NCI-H187 (cell line): Measurements from ENCODE around the gene BLTP2.
"Not testable (repeated sequence)": the region's sequence is repeated elsewhere in the genome, so short reads cannot be mapped to it uniquely, and the experiment has no call there.

Experiments used
- DNase-seq, 2 experiments: peaks; one replicate each; lab custom pipeline; 2025; lab: John Stamatoyannopoulos, UW

BLTP2 gene

DNA sequence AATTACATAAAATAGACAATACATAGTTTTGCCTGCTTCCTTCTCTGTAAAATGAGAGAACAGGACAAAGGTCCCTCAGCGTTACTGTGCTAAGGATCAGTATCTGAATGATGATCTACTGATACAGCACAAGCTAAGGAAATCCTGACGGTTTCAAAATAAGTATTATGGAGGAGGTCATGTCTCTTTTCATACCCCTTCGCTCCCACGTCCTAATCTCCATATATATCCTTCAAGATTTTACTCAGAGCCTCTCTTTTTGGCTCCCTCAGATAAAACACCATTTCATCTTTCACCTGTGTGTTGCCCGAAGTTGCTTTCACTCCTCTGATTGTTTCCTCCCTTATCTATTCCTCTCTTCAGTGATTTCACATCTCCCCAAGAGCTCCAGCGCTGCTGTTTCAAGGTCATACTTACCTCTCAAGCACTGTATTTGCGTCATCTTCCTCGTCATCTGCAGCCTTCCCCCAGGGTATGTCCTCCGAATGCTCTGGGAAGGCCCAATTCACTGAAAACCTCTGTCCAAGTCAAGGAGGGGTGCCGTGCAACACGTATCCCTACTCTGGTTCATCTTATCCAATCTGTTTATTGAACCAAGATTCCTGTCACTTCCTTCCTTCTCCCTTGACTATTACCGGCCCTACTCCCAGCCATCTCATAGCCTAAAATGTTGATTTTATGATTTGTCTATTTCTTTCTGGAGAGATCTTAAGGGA is 1.2 kb upstream of the BLTP2 start:
- no peak for DNase-seq

DNA sequence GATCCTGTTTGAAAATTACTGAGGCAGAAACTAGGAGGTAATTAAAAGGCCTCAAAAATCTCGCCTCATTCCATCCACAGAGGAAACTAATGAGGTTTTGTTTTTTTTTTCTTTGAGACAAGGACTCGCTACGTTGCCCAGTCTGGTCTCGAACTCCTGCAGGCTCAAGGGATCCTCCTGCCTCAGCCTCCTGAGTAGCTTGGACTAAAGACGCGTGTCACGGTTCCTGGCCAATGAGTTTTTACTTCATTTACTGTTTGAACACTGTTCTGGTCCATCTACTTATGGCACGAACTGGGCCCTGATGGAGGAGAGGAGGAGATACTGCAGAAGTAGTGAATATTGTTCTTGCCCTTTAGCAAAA is 600 bp upstream of the BLTP2 start:
- DNase-seq, result no peak

DNA sequence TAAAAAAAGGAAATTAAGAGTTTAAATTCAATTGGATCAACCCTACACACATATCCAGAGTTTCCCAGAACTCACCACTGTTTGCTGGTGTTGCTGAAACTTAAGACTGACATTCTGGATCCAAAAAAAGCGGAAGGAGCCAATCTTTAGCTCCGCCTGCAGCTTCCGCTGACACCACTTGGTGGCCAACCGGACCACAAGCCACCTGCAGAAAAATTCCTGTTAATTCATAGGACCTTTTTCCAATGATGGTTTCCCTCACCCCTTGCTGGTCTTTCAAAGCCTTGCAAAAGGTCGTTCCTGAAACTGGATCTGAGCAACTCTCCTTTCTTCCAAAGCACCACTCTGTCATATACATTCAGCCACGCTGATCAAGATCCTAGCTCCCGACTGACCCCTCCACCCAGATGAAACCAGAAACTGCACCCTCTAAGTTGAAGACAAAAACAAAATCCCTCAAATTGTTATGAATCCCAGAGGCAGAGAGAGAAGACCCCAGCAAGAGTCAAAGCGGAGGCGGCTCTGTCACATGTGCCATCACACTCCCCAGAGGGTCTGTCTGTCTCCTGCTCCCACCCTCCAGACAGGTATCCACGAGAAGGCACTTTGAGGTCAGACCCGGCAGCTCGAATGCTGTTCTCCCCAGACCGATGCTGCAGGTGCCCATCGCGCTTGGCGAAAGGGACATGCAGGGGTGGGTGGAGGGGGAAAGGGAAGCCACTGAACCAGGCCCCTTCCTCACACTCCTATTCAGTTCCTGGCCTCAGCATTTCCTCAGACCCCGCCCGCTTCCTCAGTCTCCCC is 773 bp downstream of the BLTP2 start:
- no peak for DNase-seq

DNA sequence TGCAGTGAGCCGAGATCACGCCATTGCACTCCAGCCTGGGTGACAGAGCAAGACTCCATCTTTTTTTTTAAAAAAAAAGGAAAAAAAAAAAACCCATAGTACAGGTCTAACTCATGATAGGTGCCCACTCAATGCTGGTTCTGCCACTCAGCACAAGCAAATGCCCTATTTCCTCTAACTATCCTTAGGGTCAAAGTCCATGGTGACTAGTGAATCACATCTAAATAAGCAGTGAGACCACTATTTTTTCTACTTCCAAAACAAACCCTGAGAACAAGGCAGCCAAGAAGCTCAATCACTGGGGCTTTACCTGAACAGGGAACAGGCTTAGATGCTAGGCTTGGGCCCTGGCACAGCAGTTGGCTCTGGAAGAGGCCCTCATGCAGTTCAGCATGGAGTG is 3.4 kb downstream of the BLTP2 start:
- no peak for DNase-seq

DNA sequence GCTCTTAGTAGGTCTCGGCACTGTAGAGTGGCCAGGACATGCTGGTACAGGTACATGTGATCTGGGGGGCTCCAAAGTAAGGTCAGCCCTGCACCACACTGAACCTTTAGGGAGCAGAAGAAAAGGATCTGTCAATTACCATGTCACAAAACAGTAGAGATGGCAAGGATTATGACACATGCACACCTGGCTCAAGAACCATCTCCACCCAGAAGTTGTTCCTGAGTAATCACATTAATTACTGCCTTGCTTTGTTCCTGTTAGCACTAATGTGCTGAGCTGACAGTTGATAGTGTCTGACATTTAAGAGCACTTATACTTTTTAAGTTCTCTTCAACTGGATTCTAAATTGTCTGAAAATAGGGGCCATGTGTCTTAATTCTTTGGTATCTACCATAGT is 9.5 kb downstream of the BLTP2 start:
- DNase-seq, result no peak

DNA sequence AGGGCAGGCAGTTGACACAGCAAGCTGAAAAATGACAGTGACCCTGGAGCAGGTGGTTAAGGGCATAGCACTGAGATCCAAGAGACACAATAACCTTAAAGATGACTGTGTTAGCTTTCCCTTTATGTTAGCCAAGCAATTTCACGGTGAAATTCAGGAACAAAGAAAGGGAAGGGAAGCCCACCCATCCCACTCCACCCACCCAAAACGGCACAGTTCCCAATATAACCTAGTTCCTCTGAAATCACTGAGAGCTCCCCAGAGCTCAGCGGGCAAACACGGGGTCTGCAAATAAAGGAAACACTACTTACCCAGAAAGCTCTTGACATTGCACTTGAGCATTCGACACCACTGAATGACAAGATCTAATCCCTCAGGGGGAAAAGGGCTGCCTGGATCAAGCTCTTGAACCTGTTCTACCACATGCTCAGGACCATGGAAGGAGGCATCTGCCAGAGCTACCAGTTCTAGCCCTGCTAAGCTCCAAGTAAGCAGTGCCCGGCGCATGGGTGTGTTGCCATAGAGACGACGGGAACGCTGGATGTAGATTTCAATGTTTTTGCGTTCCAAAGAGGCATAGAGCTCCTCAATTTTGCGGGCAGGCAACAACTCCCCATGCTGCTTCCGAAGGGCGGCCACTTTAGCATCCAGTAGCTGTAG is 10.6 kb downstream of the BLTP2 start:
- DNase-seq, result peak; percentile 38 to 53

DNA sequence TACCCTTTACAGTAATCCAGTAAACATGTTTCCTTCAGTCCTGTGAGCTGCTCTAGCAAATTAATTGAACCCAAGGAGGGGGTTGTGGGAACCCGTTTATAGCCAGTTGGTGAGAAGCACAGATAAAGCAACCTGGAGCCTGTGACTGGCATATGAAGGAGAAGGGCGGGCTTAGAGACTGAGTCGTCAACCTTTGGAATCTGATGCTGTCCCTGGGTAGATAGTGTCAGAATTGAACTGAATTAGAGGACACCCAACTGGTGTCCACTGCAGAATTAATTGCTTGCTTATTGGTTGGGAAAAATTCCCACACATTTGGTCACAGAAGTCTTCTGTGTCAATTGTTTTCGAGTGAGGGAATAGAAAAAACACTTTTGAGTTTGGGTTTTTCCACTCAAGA is 18.1 kb downstream of the BLTP2 start:
- no peak for DNase-seq

DNA sequence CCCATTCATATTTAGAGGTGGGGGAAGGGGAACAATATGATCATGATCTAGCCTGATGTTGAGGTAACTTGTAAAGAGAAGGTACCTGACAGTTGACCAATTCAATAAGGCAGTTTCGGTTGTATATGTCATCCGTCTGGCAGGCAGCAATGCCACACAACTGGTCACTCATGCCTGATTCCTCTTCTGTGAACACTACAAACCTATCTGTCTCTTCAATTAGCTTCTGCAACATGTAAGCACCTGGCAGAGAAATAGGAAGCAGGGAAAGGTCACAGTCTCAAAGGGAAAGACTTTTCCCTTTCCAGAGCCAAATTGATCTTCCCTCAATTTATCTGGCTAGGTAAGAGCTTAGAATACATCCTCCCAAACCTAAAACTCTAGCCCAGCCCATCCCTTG is 20.8 kb downstream of the BLTP2 start:
- no peak for DNase-seq

DNA sequence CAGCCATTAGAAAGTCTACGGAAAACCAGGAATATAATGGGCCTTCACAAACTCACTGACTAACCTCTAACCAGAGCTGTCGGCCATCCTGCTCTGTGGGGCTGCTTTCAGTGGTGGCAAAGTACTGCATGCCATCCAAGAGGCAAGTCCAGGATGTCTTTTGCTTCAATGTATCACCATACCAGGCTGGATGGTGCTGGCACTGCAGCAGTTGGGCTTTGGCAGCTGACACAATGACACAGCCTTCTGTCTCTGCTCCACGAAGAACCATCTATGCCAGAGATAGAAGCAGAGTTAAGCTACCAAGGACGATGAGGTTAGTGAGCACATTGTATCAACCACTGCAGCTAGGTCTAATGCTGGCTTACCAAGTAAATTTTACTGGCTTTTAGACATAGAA is 21.3 kb downstream of the BLTP2 start:
- DNase-seq, result no peak

DNA sequence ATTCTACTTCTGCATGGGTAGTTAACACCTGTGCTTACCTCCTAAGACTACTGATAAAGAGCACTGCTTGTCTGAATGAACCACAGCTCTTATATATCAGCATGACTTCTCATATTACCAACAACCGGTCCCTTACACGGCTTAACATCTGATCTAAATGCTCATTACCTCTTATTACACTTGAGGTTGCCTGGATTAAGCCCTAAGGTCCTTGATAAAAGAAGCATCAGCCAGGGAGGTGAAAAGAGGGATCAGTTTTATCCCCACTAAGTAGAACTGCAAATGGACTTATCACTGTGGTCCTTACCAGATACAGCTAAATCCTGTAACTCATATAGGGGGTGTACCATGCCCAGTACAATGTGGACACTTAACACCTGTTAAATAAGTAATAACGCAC is 22.8 kb downstream of the BLTP2 start:
- no peak for DNase-seq

DNA sequence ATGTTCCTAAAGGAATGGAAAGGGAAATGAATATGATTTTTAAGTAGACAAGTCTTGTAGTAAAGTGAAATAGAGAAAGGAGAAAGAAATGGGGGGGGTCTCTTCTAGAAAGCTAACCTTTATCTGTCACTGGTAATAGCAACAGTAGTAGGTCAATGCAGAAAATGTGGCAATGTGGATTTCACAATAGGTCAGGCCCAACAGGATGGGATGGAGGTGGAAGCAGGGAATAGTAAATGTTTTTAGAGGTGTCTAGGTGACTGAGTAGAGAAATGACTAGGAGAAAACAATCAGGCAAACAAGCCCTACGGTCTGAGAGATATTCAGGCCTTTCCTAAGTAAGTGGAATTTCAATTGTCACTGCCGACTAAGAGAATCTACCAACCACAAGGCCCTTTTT is 24.9 kb downstream of the BLTP2 start:
- no peak for DNase-seq

DNA sequence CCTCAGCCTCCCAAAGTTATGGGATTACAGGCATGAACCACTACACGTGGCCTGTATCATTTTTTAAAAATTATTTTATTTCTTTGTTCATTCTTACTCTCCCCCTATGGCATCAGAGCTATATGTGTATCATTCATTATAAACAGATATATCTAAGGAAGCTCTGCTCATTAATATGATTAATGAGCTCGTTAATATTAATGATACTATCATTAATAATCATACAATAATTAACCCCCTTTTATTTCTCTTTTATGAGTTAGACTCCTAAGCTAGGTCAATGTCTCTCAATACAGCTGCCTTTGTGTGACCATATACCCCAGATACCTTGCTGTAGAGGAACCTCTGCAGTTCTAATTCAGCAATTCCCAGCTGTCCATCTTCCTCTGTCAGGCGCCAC is 26.5 kb downstream of the BLTP2 start:
- DNase-seq, result no peak

DNA sequence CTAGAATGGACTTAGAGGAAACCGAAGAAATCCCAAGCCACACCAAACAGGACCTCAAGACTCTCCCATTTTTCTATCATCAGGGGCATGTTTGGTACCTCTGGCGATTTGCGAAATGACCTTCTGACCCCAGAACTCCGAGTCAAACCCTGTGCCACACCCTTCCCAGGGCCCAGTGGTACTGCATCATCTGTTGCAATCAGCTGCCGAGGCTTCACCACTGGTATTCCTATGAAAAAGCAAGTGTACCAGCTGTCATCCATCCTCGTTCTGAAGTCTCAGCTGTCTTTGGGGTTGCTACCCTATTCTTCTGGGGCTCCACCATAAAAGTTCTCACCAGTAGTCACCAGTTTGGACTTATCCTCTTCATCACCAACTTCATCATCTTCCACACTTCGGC is 28.7 kb downstream of the BLTP2 start:
- DNase-seq, result no peak

DNA sequence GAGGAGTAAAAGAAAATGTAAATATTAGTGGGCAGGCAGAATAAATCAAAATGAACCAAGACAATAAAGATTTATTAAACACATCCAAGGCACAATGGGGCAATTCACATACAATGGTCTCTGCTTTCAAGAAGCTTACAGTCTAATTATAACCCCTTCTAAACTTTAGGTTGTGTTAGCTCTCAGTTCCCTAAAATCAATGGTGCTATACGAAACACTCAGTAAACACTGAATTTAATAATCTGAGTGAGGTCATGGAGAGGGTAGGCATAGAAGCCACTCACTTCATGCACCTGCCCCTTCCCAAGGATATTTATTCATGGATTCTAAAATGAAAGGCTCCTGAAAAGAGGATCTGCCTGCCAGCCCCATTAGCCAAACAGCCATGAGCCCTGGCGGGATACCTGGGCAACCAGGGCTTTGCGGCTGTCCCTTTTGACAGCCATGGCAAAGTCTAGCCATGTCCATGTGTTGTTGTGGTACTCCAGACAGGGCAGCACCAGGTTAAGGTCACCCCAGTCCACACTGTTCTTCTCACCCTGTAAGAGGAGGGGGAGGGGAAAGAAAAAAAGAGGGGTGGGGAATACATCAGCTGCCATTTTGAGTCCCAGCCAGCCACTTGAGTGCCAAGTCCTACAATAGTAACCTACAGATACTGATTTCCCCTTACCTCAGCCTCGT is 29.6 kb downstream of the BLTP2 start:
- DNase-seq, result no peak

DNA sequence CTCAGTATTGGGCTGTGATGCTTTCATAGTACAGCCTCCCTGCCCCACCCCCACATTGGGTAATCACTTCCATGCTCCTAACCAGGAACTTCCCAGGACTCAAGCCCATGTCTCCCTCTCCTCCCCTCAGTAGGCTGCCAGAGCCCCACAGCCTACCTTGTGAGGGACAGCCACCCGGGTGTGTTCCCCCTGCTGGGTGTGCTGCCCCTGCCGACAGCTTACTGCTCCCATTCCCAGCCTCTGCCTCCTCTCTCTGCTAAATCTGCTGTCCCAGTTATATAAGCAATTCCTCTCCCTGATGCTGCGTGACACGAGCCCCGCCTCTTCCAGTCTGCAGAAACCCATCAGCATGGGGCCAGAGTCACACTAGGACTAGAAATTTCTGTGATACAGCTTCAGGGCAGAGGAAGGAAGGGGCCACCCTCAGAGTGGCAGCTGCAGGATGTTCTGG is 31.0 kb downstream of the BLTP2 start, which contains the start of gene RSKR:
Gene RSKR, minus strand, starts transcription at position 255 of the 451 bp plus-strand sequence. Its CDS starts 24 bp downstream, at position 231.
- no peak for DNase-seq

DNA sequence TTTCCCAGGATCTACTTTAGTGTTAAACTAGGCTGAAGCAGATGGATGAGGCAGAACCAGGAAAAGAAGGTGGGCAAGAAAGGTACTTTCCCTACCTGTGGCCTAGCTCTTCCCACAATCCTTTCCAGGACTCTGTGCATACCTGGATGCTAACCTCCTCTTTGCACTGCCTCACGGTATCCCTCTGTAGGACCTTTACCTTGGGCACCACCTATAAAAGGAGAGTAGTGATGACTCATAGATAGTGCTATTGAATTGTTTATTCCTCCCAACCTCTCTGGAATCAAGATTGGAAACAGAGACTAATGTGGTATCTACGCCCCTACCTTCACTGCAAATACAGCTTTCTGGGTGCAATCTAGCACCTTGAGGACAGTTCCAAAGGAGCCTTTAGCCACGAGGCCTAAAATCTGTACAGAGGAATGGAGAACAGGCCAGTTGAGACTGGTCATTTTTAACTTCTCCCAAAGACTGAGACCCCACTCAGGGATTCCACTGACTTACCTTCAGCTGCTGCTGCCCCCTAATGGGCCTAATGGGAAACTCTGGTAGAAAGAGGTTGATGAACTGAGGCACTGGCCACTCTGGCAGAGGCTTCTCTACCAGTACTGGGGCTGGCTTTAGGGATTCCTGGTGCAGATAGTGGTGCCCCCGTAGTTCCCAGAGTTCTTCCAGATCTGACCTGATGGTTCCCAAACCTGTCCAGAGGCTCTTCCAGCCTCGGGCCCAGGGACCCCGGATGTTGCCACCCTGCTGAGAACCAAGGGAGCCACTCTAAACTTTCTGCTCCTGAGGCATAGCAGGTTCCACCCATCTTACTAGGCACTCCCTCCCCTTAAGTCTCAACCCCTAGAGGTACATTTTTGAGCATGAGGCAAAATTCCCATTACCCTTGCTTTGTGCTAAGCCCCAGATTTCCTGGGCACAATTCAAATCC is 31.8 kb downstream of the BLTP2 start:
- DNase-seq, result no peak

DNA sequence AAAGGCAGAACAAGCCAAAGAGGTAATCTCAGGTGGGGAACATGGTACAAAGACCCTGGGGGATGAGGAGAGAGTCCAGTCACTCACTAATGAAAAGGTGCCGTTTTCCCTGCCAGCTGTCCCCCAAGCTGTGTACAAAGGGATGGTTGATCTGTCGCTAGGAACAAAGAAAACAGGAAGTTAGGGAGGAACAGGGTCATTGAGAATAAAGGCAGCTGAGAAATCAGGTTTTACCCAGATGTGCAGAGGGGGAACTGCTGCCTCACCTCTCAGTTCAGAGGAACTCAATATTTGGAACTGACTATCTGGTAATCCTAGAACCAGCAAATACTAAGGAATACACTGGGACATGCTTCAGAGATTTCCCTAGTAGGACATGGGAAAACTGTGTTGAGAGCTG is 32.4 kb downstream of the BLTP2 start:
- no peak for DNase-seq

DNA sequence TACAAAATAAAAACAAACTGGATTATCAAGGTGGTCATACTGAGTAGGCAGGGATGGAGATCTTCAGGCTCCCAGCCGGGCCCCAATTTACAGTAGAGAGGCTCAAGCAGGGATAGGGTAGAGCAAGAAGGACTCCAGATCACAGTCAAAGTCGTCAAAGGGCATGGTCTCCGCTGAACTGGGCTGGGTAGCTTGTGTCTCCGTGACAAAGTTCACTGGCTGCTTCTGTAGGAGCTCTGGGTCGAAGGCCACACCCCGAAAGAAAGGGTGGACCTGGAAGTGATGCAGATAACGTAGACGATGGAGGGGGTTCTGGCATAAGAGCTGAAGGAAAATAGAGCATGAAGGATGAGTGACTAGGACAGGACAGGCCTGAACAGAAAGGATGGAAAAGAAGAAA is 34.6 kb downstream of the BLTP2 start:
- no peak for DNase-seq

DNA sequence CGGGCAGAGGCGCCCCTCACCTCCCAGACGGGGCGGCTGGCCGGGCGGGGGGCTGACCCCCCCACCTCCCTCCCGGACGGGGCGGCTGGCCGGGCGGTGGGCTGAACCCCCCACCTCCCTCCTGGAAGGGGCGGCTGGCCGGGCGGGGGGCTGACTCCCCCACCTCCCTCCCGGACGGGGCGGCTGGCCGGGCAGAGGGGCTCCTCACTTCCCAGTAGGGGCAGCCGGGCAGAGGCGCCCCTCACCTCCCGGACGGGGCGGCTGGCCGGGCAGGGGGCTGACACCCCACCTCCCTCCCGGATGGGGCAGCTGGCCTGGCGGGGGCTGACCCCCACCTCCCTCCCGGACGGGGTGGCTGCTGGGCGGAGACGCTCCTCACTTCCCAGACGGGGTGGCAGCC is 40.9 kb downstream of the BLTP2 start:
- not testable (repeated sequence) for DNase-seq

DNA sequence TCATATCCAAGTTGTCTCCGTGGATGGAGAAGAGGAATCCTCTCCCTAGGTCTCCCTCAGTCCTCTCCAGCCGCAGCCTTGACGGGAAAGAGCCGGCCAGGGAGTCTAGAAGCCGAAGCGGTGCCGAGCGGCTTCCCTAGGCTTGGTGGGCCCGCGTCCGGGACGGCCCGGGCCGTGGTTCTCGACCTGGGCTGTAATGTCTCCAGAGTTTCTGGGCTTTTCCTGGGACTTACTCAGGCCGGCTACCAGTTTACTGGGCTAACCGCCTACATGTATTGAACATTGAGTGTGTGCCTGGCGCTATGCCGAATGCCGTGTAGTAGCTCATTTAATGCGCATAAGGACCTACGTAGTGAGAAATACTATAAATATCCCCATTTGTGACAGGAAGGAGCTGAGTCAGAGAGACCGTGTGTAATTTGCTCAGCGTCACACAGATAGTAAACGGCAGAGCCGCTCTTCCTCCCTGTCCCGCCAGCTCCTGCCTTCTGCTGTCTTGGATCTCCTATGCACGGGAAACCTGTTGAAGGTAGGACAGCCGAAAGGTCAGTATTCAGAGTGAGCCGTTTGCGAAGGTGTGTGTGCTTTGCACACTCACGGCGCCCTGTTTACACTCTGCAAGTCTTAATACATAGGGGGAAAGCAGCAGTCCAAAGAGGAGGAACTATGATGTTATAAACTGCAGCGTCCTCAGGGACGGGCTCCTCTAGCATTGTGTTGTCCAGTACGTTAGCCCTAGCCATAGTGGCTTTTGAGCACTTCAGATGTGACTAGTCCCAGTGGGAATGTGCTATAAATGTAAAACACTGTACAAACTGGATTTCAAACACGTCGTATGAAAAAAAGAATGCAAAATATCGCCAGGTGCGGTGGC is 45.4 kb downstream of the BLTP2 start:
- DNase-seq, result peak in 1 of 2 experiments; percentile 69
